Measurements from ENCODE around the gene LRRC71.

The LRRC71 gene

DNA sequence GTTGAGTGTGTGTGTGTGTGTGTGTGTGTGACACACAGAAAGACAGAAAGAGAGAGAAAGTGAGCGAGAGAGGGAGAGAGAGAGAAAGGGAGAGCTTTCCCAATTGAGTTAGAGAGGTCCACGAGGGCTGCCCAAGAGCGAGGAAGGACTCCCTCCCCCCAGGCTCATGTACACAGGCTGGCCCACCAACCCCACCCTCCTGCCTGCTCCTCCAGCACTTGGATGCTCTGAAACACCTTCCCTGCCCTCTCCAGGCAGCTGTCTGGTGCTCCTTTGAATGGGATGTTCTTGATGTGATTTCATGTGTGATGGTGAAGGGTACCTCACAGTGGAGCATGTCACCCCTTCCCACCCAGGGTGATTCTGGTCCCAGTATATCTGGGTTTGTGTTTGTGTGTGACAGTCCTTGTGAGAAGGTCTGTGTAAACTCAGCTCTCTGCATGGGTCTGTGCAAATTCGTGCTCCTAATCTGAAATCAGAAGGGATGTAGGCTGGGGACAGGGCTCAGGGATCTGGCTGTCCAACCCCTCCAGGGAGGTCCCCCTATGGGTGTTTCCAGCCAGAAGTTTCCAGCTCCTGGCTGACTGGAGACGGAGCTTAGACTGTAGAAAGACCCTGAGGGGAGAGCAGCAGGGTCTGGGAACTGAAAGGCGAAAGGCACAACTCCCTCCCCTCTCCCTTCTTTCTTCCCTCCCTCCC lies 33.7 kb upstream of the LRRC71 start:
- H4K20me1 ChIP-seq (ENCODE audit: insufficient read depth, low read length) = no peaks in the 10 kb centered on the region
- H3K36me3 ChIP-seq (replicated peaks; ENCODE audit: low read depth, low read length) = no peaks in the 10 kb centered on the region
- no peaks in the 10 kb centered on the region for H3K9me3 ChIP-seq (ENCODE audit: insufficient read depth, low read length)
- no peak overlapping the region for H3K27ac ChIP-seq (ENCODE audit: low read length)
- no peak overlapping the region for H3K4me2 ChIP-seq (ENCODE audit: low read length)
- no peaks in the 10 kb centered on the region for H3K79me2 ChIP-seq (ENCODE audit: low read length)
- no peak for TF ChIP-seq EZH2phosphoT487 (IDR thresholded peaks at IDR 0.05; ENCODE audit: low read depth)
- TF ChIP-seq, protein P1, sequence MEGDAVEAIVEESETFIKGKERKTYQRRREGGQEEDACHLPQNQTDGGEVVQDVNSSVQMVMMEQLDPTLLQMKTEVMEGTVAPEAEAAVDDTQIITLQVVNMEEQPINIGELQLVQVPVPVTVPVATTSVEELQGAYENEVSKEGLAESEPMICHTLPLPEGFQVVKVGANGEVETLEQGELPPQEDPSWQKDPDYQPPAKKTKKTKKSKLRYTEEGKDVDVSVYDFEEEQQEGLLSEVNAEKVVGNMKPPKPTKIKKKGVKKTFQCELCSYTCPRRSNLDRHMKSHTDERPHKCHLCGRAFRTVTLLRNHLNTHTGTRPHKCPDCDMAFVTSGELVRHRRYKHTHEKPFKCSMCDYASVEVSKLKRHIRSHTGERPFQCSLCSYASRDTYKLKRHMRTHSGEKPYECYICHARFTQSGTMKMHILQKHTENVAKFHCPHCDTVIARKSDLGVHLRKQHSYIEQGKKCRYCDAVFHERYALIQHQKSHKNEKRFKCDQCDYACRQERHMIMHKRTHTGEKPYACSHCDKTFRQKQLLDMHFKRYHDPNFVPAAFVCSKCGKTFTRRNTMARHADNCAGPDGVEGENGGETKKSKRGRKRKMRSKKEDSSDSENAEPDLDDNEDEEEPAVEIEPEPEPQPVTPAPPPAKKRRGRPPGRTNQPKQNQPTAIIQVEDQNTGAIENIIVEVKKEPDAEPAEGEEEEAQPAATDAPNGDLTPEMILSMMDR (IDR thresholded peaks at IDR 0.05; ENCODE audit: low read depth, low read length) = no peak
- peaks cover 39% of the 10 kb centered on the region for H3K27me3 ChIP-seq (ENCODE audit: low read depth, low read length)
- H3K4me1 ChIP-seq (ENCODE audit: low read length) = peaks cover 4% of the 10 kb centered on the region; the same call in 1 of the 2 replicates
- H2AFZ ChIP-seq (ENCODE audit: low read depth, low read length) = no peak overlapping the region
- no peak overlapping the region for H3K4me3 ChIP-seq (ENCODE audit: low read length)
- H3K9ac ChIP-seq (ENCODE audit: low read length) = no peak overlapping the region

DNA sequence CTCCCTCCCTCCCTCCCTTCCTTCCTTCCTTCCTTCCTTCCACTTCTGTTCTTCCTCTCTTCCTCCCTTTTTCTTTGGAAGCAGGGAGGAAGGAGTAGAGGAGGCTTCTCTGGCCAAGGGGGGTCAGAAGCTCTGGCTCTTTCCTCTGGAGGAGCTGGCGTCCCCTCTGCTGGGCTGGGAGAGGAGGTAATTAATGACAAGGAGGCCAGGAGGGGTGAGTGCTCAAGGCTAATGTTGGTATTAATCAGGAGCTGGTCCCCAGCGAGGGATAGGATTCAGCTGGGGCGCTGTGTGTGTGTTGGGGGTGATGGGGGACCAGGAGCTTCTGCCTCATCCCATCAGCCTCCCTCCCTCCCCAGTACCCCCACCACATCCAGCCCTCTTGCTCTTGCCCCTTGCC lies 33.1 kb upstream of the LRRC71 start:
- Histone ChIP-seq H3K79me2 (ENCODE audit: low read length) (no peaks in the 10 kb centered on the region), H4K20me1 (ENCODE audit: insufficient read depth, low read length) (no peaks in the 10 kb centered on the region), H3K9ac (ENCODE audit: low read length) (no peak overlapping the region), H3K9me3 (ENCODE audit: insufficient read depth, low read length) (no peaks in the 10 kb centered on the region), H3K36me3 (replicated peaks; ENCODE audit: low read depth, low read length) (no peaks in the 10 kb centered on the region), H2AFZ (ENCODE audit: low read depth, low read length) (no peak overlapping the region), H3K27ac (ENCODE audit: low read length) (no peak overlapping the region), H3K4me3 (ENCODE audit: low read length) (no peak overlapping the region), H3K4me2 (ENCODE audit: low read length) (no peak overlapping the region), H3K4me1 (ENCODE audit: low read length) (peaks cover 4% of the 10 kb centered on the region; the same call in 1 of the 2 replicates), H3K27me3 (ENCODE audit: low read depth, low read length) (peaks cover 39% of the 10 kb centered on the region)
- TF ChIP-seq, protein P1 (IDR thresholded peaks at IDR 0.05; ENCODE audit: low read depth, low read length) = no peak
- TF ChIP-seq EZH2phosphoT487 (IDR thresholded peaks at IDR 0.05; ENCODE audit: low read depth) = no peak

DNA sequence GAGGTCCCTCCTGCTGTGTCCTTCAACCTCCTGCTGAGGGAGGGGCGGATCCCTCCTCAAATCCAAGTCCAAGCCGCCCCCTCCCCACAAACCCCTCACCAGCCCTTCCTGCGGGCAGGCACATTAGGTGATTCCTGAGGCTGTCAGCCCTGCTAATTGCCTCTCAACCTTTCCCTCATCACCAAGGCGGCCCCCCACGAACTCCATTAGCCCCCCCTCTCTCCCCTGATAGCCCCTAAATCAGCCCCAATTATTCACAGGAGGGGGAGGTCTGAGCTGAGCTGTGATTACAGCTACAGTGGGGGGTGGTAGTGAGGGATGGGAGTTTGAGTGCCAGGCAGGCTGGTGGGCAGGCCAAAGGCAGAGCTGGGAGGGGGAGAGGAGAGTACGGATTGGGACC lies 32.7 kb upstream of the LRRC71 start:
- Histone ChIP-seq H3K9me3 (ENCODE audit: insufficient read depth, low read length) (no peaks in the 10 kb centered on the region), H4K20me1 (ENCODE audit: insufficient read depth, low read length) (no peaks in the 10 kb centered on the region), H3K4me1 (ENCODE audit: low read length) (peaks cover 4% of the 10 kb centered on the region; the same call in 1 of the 2 replicates), H3K27me3 (ENCODE audit: low read depth, low read length) (peaks cover 39% of the 10 kb centered on the region), H3K4me2 (ENCODE audit: low read length) (no peak overlapping the region), H3K79me2 (ENCODE audit: low read length) (no peaks in the 10 kb centered on the region), H3K9ac (ENCODE audit: low read length) (no peak overlapping the region), H3K36me3 (replicated peaks; ENCODE audit: low read depth, low read length) (no peaks in the 10 kb centered on the region), H2AFZ (ENCODE audit: low read depth, low read length) (no peak overlapping the region), H3K4me3 (ENCODE audit: low read length) (no peak overlapping the region), H3K27ac (ENCODE audit: low read length) (no peak overlapping the region)
- TF ChIP-seq EZH2phosphoT487 (IDR thresholded peaks at IDR 0.05; ENCODE audit: low read depth) = no peak
- TF ChIP-seq, protein P1 (IDR thresholded peaks at IDR 0.05; ENCODE audit: low read depth, low read length) = no peak

DNA sequence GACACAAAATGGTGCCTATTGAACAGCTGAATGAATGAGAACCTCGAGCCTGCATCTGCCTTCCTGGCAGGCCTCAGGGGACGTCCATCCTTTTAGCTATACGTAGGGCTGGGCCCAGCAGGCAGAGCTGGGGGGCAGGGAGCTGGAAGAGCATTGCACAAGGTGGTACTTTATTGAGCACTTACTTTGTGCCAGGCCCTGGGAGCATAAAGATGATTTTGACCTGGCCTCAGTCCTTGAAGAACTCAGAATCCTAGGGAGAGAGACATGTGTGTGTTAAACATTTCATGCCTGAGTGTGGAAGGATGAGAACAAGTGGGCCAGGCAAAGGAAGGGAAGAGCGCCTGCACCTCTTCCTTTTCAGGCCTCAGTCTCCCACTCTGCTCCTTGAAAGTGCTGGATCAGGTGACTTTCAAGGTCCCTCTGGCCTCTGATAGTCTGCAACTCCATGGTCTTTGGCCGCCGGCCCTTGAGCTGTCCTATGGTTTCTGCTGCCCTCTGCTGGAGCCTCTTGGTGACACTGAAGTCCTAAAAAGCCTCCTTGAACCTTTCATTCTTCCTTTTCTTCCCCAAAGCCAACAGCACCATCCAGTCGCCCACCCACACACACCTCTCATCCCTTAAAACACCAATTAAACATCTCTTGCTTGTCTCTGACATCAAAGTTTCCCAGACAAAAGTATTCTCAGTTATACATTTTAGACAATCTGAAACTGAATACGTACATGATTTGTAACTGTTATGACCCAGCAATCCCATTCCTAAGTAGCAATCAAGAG lies 30.4 kb upstream of the LRRC71 start:
- Histone ChIP-seq H3K9me3 (ENCODE audit: insufficient read depth, low read length) (no peaks in the 10 kb centered on the region), H3K9ac (ENCODE audit: low read length) (peak overlapping the region; percentile 6; the same call in 1 of the 2 replicates), H3K27ac (ENCODE audit: low read length) (no peak overlapping the region), H3K36me3 (replicated peaks; ENCODE audit: low read depth, low read length) (no peaks in the 10 kb centered on the region), H3K4me2 (ENCODE audit: low read length) (peak overlapping the region; percentile 59), H3K4me3 (ENCODE audit: low read length) (peak overlapping the region; percentile 22; the same call in 1 of the 2 replicates), H2AFZ (ENCODE audit: low read depth, low read length) (peak overlapping the region; percentile 84), H3K4me1 (ENCODE audit: low read length) (peaks cover 4% of the 10 kb centered on the region; the same call in 1 of the 2 replicates), H4K20me1 (ENCODE audit: insufficient read depth, low read length) (no peaks in the 10 kb centered on the region), H3K27me3 (ENCODE audit: low read depth, low read length) (peaks cover 26% of the 10 kb centered on the region), H3K79me2 (ENCODE audit: low read length) (no peaks in the 10 kb centered on the region)
- no peak for TF ChIP-seq EZH2phosphoT487 (IDR thresholded peaks at IDR 0.05; ENCODE audit: low read depth)
- TF ChIP-seq, protein P1 (IDR thresholded peaks at IDR 0.05; ENCODE audit: low read depth, low read length) = peak; percentile 95
